DOHH2 (cell line): Measurements from ENCODE around the gene KCTD16.

ENCODE experiments used
- H3F3A ChIP-seq: fragments of 200-600 bp; sonication (generic), shearing (Covaris generic); 2 replicates; pipeline ENCODE4 v1.6.0; 2016; ENCODE audit warnings: antibody characterized with exemption, mild to moderate bottlenecking; ENCODE audit not compliant: control insufficient read depth, insufficient read depth
- H3K27ac ChIP-seq: fragments of 200-600 bp; sonication (generic); 2 replicates; pipeline ENCODE4 v1.5.1; 2014; ENCODE audit warnings: low read depth, mild to moderate bottlenecking, low read length, moderate library complexity
- H3K27me3 ChIP-seq: fragments of 200-600 bp; sonication (generic); 2 replicates; pipeline ENCODE4 v1.6.1; 2014; ENCODE audit warnings: mild to moderate bottlenecking, low read length, mixed read lengths; ENCODE audit not compliant: control insufficient read depth
- H3K36me3 ChIP-seq: fragments of 200-600 bp; sonication (generic); 2 replicates; pipeline ENCODE4 v1.6.1; 2014; ENCODE audit warnings: mild to moderate bottlenecking, low read length, moderate library complexity, mixed read lengths; ENCODE audit not compliant: control insufficient read depth
- H3K4me1 ChIP-seq: fragments of 200-600 bp; sonication (generic); 2 replicates; pipeline ENCODE4 v1.6.1; 2014; ENCODE audit warnings: mild to moderate bottlenecking, low read length, mixed read lengths; ENCODE audit not compliant: control insufficient read depth
- H3K4me2 ChIP-seq: fragments of 200-600 bp; sonication (generic); 2 replicates; pipeline ENCODE4 v1.6.0; 2014; ENCODE audit warnings: mild to moderate bottlenecking, low read length, moderate library complexity
- H3K4me3 ChIP-seq: fragments of 200-600 bp; sonication (generic); 2 replicates; pipeline ENCODE4 v1.5.1; 2014; ENCODE audit warnings: mild to moderate bottlenecking, low read length, mixed read lengths
- H3K79me2 ChIP-seq: fragments of 200-600 bp; sonication (generic); 2 replicates; pipeline ENCODE4 v1.6.1; 2014; ENCODE audit warnings: mild to moderate bottlenecking, low read length, mixed read lengths; ENCODE audit not compliant: control insufficient read depth
- H3K9me2 ChIP-seq: fragments of 200-600 bp; sonication (generic); replicated peaks from 2 replicates; pipeline ENCODE4 v1.6.1; 2014; ENCODE audit warnings: mild to moderate bottlenecking, low read length, mixed read lengths; ENCODE audit not compliant: control insufficient read depth
- H3K9me3 ChIP-seq: fragments of 200-600 bp; sonication (generic); 2 replicates; pipeline ENCODE4 v1.6.1; 2014; ENCODE audit warnings: antibody characterized with exemption, low read length, mixed read lengths; ENCODE audit not compliant: control insufficient read depth, insufficient read depth
- H4K20me1 ChIP-seq: fragments of 200-600 bp; sonication (generic); 2 replicates; pipeline ENCODE4 v1.6.0; 2014; ENCODE audit warnings: low read depth, mild to moderate bottlenecking, antibody characterized with exemption, low read length, moderate library complexity; ENCODE audit not compliant: control insufficient read depth, insufficient read depth
- CTCF ChIP-seq: fragments of 200-600 bp; sonication (generic); IDR thresholded peaks from one replicate; pipeline ENCODE4 v1.5.1; 2014; ENCODE audit warnings: antibody characterized with exemption, mild to moderate bottlenecking, low read depth, low read length; ENCODE audit not compliant: poor library complexity, severe bottlenecking
- EZH2phosphoT487 ChIP-seq: fragments of 200-600 bp; sonication (generic); IDR thresholded peaks from 2 replicates; pipeline ENCODE4 v1.6.1; 2017; ENCODE audit warnings: borderline replicate concordance, mild to moderate bottlenecking, antibody characterized with exemption, low read length, moderate library complexity, mixed read lengths

KCTD16 gene

GRCh38 chr5:144352330-144352729 is 181.7 kb downstream of the KCTD16 start:
- H3K79me2 ChIP-seq, result no peaks in the 10 kb centered on the region
- no peaks in the 10 kb centered on the region for H4K20me1 ChIP-seq
- H3K4me3 ChIP-seq, result no peak overlapping the region
- H3K9me3 ChIP-seq, result no peaks in the 10 kb centered on the region
- H3K36me3 ChIP-seq, result no peaks in the 10 kb centered on the region
- no peaks in the 10 kb centered on the region for H3K27me3 ChIP-seq
- TF ChIP-seq EZH2phosphoT487, result no peak
- TF ChIP-seq CTCF, result no peak
- H3K9me2 ChIP-seq, result no peaks in the 10 kb centered on the region
- H3K4me1 ChIP-seq, result no peaks in the 10 kb centered on the region
- no peak overlapping the region for H3K4me2 ChIP-seq
- H3F3A ChIP-seq, result no peaks in the 10 kb centered on the region
- no peak overlapping the region for H3K27ac ChIP-seq

GRCh38 chr5:144352732-144353317 is 182.2 kb downstream of the KCTD16 start:
- no peak overlapping the region for H3K4me2 ChIP-seq
- no peak overlapping the region for H3K4me3 ChIP-seq
- no peak overlapping the region for H3K27ac ChIP-seq
- no peaks in the 10 kb centered on the region for H3F3A ChIP-seq
- no peaks in the 10 kb centered on the region for H3K79me2 ChIP-seq
- no peak for TF ChIP-seq EZH2phosphoT487
- no peaks in the 10 kb centered on the region for H3K4me1 ChIP-seq
- H3K27me3 ChIP-seq, result no peaks in the 10 kb centered on the region
- no peaks in the 10 kb centered on the region for H3K9me3 ChIP-seq
- H3K36me3 ChIP-seq, result no peaks in the 10 kb centered on the region
- H3K9me2 ChIP-seq, result no peaks in the 10 kb centered on the region
- no peaks in the 10 kb centered on the region for H4K20me1 ChIP-seq

GRCh38 chr5:144356489-144356888 is 185.8 kb downstream of the KCTD16 start:
- Histone ChIP-seq H3K27ac (no peak overlapping the region), H3K36me3 (no peaks in the 10 kb centered on the region)

More at GRCh38 chr5:144356489-144356888, 185.8 kb downstream of the KCTD16 start:
- no peak overlapping the region for H3K4me3 ChIP-seq
- no peaks in the 10 kb centered on the region for H3K4me1 ChIP-seq
- no peaks in the 10 kb centered on the region for H3K9me2 ChIP-seq
- no peaks in the 10 kb centered on the region for H4K20me1 ChIP-seq
- no peak overlapping the region for H3K4me2 ChIP-seq
- TF ChIP-seq EZH2phosphoT487 (no peak), CTCF (no peak)
- H3K9me3 ChIP-seq, result no peaks in the 10 kb centered on the region
- H3K79me2 ChIP-seq, result no peaks in the 10 kb centered on the region
- no peaks in the 10 kb centered on the region for H3K27me3 ChIP-seq
- H3F3A ChIP-seq, result no peaks in the 10 kb centered on the region
